Endometrial microvascular endothelial cells (primary cell): ENCODE results near the gene ELFN1. TPM values are rescaled to one million over a fixed set of nuclear protein-coding genes. Genes with fewer than 3 reads are reported as not detected.

Experiments
- in situ Hi-C: cut with HindIII; loops from 2 replicates; pipeline ENCODE4 v1.10.0; 2017; ENCODE audit warnings: low sequenced_read_pairs, low pct_unique_long_range_greater_than_20kb; ENCODE audit errors: inconsistent ontology term
- total RNA-seq: library from RNA; depleted of rRNA; stranded (reverse); fragments of >200 nt; gene quantifications from one replicate; pipeline ENCODE4 v1.2.3, GENCODE V29; 2015; ENCODE audit errors: inconsistent ontology term

ELFN1 gene
- 0.46 TPM for total RNA-seq

- in situ Hi-C loops, result no loop called here
Measured at GRCh38 chr7:1669954-1670893, at the start of gene ELFN1. TSS of gene ELFN1 (plus strand) at chr7:1670277. CDS start at chr7:1744597, 74,320 bp downstream.

GRCh38 chr7:1620835-1621234 is 49.2 kb upstream of the ELFN1 start:
- in situ Hi-C loops, result no loop called here

- in situ Hi-C loops, result no loop called here
Measured at GRCh38 chr7:1621718-1622117, 48.4 kb upstream of the ELFN1 start.

- in situ Hi-C loops, result no loop called here
Measured at GRCh38 chr7:1622441-1622840, 47.6 kb upstream of the ELFN1 start.

GRCh38 chr7:1623810-1624209 is 46.3 kb upstream of the ELFN1 start:
- in situ Hi-C loops, result no loop called here

GRCh38 chr7:1624999-1625927 is 44.8 kb upstream of the ELFN1 start:
- in situ Hi-C loops, result no loop called here

GRCh38 chr7:1626769-1627168 is 43.3 kb upstream of the ELFN1 start:
- in situ Hi-C loops, result no loop called here

GRCh38 chr7:1630700-1631336 is 39.3 kb upstream of the ELFN1 start:
- in situ Hi-C loops, result no loop called here

- in situ Hi-C loops, result no loop called here
Measured at GRCh38 chr7:1631678-1632077, 38.4 kb upstream of the ELFN1 start.

GRCh38 chr7:1632506-1632905 is 37.6 kb upstream of the ELFN1 start:
- in situ Hi-C loops, result no loop called here

- in situ Hi-C loops, result no loop called here
Measured at GRCh38 chr7:1632916-1633785, 36.9 kb upstream of the ELFN1 start.

- in situ Hi-C loops, result no loop called here
Measured at GRCh38 chr7:1635401-1635800, 34.7 kb upstream of the ELFN1 start.

- in situ Hi-C loops, result no loop called here
Measured at GRCh38 chr7:1637155-1637554, 32.9 kb upstream of the ELFN1 start.

GRCh38 chr7:1638215-1638661 is 31.8 kb upstream of the ELFN1 start:
- in situ Hi-C loops, result no loop called here

- in situ Hi-C loops, result no loop called here
Measured at GRCh38 chr7:1639071-1639470, 31.0 kb upstream of the ELFN1 start.

- in situ Hi-C loops, result no loop called here
Measured at GRCh38 chr7:1639532-1640175, 30.4 kb upstream of the ELFN1 start.

- in situ Hi-C loops, result no loop called here
Measured at GRCh38 chr7:1640376-1641172, 29.5 kb upstream of the ELFN1 start.
